GM23338 (cell line): ENCODE results near the gene MPEG1.

Experiments used
- EZH2 ChIP-seq: fragments of 200-600 bp; sonication (generic); IDR thresholded peaks from one replicate; pipeline ENCODE4 v1.8.0; 2017; ENCODE audit warnings: antibody characterized with exemption, mild to moderate bottlenecking, low read depth; ENCODE audit not compliant: unreplicated experiment
- TF ChIP-seq, protein P1 (sequence below), 2 experiments: fragments of 200-600 bp in 1 of 2; sonication (generic) in 1 of 2; conservative IDR thresholded peaks; 2 replicates each; pipeline versions ENCODE4 v1.5.1 to v1.6.1; 2016 to 2017; ENCODE audit warnings: antibody characterized with exemption in 2 of 2, low read depth in 2 of 2, mild to moderate bottlenecking in 2 of 2, moderate library complexity in 1 of 2
- TF ChIP-seq, protein P2 (sequence below): IDR thresholded peaks from one replicate; pipeline ENCODE4 v1.6.1; 2018; ENCODE audit warnings: antibody characterized with exemption; ENCODE audit not compliant: unreplicated experiment

DNA sequence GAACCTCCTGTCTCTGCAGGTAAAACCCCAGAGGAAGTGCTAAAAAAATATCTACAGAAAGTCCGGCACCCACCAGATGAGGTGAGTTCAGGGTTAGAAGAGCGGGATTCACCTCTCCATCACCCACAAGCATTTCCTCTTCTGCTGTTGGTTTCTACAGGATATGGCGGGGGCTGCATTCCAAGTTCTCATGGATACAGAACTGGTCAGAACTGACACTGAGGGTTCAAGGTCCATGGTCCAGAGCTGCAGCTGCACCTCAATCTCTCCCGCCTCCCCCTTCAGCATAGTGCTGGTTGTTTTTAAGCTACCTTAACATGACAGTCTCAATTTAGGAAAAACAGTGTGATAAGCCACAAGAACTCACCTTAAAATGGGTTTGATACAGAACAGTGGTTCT lies 21.6 kb downstream of the MPEG1 start:
- TF ChIP-seq, protein P1, sequence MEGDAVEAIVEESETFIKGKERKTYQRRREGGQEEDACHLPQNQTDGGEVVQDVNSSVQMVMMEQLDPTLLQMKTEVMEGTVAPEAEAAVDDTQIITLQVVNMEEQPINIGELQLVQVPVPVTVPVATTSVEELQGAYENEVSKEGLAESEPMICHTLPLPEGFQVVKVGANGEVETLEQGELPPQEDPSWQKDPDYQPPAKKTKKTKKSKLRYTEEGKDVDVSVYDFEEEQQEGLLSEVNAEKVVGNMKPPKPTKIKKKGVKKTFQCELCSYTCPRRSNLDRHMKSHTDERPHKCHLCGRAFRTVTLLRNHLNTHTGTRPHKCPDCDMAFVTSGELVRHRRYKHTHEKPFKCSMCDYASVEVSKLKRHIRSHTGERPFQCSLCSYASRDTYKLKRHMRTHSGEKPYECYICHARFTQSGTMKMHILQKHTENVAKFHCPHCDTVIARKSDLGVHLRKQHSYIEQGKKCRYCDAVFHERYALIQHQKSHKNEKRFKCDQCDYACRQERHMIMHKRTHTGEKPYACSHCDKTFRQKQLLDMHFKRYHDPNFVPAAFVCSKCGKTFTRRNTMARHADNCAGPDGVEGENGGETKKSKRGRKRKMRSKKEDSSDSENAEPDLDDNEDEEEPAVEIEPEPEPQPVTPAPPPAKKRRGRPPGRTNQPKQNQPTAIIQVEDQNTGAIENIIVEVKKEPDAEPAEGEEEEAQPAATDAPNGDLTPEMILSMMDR (conservative IDR thresholded peaks at IDR 0.05; ENCODE audit: low read depth in 2 of 2) = no peak
- TF ChIP-seq, protein P2, sequence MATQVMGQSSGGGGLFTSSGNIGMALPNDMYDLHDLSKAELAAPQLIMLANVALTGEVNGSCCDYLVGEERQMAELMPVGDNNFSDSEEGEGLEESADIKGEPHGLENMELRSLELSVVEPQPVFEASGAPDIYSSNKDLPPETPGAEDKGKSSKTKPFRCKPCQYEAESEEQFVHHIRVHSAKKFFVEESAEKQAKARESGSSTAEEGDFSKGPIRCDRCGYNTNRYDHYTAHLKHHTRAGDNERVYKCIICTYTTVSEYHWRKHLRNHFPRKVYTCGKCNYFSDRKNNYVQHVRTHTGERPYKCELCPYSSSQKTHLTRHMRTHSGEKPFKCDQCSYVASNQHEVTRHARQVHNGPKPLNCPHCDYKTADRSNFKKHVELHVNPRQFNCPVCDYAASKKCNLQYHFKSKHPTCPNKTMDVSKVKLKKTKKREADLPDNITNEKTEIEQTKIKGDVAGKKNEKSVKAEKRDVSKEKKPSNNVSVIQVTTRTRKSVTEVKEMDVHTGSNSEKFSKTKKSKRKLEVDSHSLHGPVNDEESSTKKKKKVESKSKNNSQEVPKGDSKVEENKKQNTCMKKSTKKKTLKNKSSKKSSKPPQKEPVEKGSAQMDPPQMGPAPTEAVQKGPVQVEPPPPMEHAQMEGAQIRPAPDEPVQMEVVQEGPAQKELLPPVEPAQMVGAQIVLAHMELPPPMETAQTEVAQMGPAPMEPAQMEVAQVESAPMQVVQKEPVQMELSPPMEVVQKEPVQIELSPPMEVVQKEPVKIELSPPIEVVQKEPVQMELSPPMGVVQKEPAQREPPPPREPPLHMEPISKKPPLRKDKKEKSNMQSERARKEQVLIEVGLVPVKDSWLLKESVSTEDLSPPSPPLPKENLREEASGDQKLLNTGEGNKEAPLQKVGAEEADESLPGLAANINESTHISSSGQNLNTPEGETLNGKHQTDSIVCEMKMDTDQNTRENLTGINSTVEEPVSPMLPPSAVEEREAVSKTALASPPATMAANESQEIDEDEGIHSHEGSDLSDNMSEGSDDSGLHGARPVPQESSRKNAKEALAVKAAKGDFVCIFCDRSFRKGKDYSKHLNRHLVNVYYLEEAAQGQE = no peak
- no peak for TF ChIP-seq EZH2
